Hematopoietic multipotent progenitor cell treated with erythropoietin and hydrocortisone succinate and interleukin-3 and kit ligand, for 17 days (in vitro differentiated cells): Measurements from ENCODE around the gene RTN4RL1.

Experiments used
- DNase-seq: peaks from one replicate; pipeline ENCODE4 v3.0.0-alpha.2; 2015; ENCODE audit warnings: low spot score

RTN4RL1 gene

GRCh38 chr17:2047590-2047989, 22.5 kb upstream of the RTN4RL1 start:
- DNase-seq, result no peak

GRCh38 chr17:2044263-2044894, 19.2 kb upstream of the RTN4RL1 start:
- DNase-seq, result no peak

- no peak for DNase-seq
Observed at GRCh38 chr17:2043785-2044184, 18.7 kb upstream of the RTN4RL1 start.

GRCh38 chr17:2042933-2043332, 17.8 kb upstream of the RTN4RL1 start:
- DNase-seq, result no peak

GRCh38 chr17:2042390-2042847, 17.3 kb upstream of the RTN4RL1 start:
- DNase-seq, result no peak

- DNase-seq, result peak; percentile 99
Observed at GRCh38 chr17:2041561-2042389, 16.6 kb upstream of the RTN4RL1 start, which contains the start of gene OVCA2. TSS of gene OVCA2 (plus strand) at chr17:2042022. CDS start at chr17:2042048, 26 bp downstream.

GRCh38 chr17:2040942-2041560, 15.9 kb upstream of the RTN4RL1 start:
- DNase-seq, result no peak

- DNase-seq, result no peak
Observed at GRCh38 chr17:2040219-2040827, 15.2 kb upstream of the RTN4RL1 start.

GRCh38 chr17:2037155-2037554, 12.0 kb upstream of the RTN4RL1 start:
- no peak for DNase-seq

- DNase-seq, result no peak
Observed at GRCh38 chr17:2035541-2036488, 10.7 kb upstream of the RTN4RL1 start.

GRCh38 chr17:2034806-2035540, 9.8 kb upstream of the RTN4RL1 start:
- no peak for DNase-seq

- DNase-seq, result no peak
Observed at GRCh38 chr17:2034157-2034556, 9.0 kb upstream of the RTN4RL1 start.

GRCh38 chr17:2033153-2033552, 8.0 kb upstream of the RTN4RL1 start:
- DNase-seq, result no peak

GRCh38 chr17:2030779-2031163, 5.6 kb upstream of the RTN4RL1 start:
- DNase-seq, result no peak

- DNase-seq, result peak; percentile 92
Observed at GRCh38 chr17:2029911-2030778, 5.0 kb upstream of the RTN4RL1 start, which contains the start of gene DPH1. TSS of gene DPH1 (plus strand) at chr17:2030153. CDS start at chr17:2030170, 17 bp downstream.

GRCh38 chr17:2028737-2029136, 3.6 kb upstream of the RTN4RL1 start:
- DNase-seq, result no peak

GRCh38 chr17:2028234-2028614, 3.1 kb upstream of the RTN4RL1 start:
- DNase-seq, result no peak

- DNase-seq, result no peak
Observed at GRCh38 chr17:2027528-2028233, 2.5 kb upstream of the RTN4RL1 start.
